ENCODE data around the gene DROSHA.

GRCh38 chr5:31534527-31535046 lies 2.7 kb upstream of the DROSHA start:
- no peak for TF ChIP-seq EZH2 (IDR thresholded peaks at IDR 0.05; ENCODE audit: borderline replicate concordance, low read depth, low read length, severe bottlenecking)
- TF ChIP-seq CTCF (IDR thresholded peaks at IDR 0.05; ENCODE audit: borderline replicate concordance, extremely low read depth, low read length, poor library complexity, severe bottlenecking): no peak

Measured in DND-41 (cell line).